ENCODE data around the gene SUPT5H. TPM values are rescaled to one million over a fixed set of nuclear protein-coding genes. Genes with fewer than 3 reads are reported as not detected.
A peak's percentile ranks its signal among the peaks of the same experiment; 100 is the strongest.

The SUPT5H gene
- total RNA-seq, 8 experiments from 2014 or later = 52.4 to 129 (median 76.3) TPM

GRCh38 chr19:39411832-39412099 lies 33.6 kb upstream of the SUPT5H start:
- ATAC-seq (replicated peaks in 6 of 8) = peak; percentile 1 to 46 (median 27)
- 0% methylated on average over 1 to 7 of the region's 7 CpGs; no CpG with 5 or more reads in 3 of the 10 experiments for WGBS, 10 experiments
- H3K27ac ChIP-seq = peak overlapping the region; percentile 36 to 76
- H3K4me3 ChIP-seq = peak overlapping the region; percentile 35 to 93 (median 76)
- in situ Hi-C loops (cut with MboI; ENCODE audit: low pct_unique_long_range_greater_than_20kb in 2 of 9, low sequenced_read_pairs in 9 of 9, unreplicated experiment in 9 of 9) = no loop called here
- peaks cover 12 to 22% of the 10 kb centered on the region in 2 donors for H3K4me1 ChIP-seq (replicated peaks in 1 of 2)

- in situ Hi-C loops (cut with MboI; ENCODE audit: low pct_unique_long_range_greater_than_20kb in 2 of 9, low sequenced_read_pairs in 9 of 9, unreplicated experiment in 9 of 9) = no loop called here
- 0% methylated on average over 1 to 11 of the region's 60 CpGs; no CpG with 5 or more reads in 7 of the 10 experiments for WGBS, 10 experiments
- H3K27ac ChIP-seq = peak within 1 kb of the TSS; percentile 84 to 89
- H3K4me1 ChIP-seq (replicated peaks in 1 of 2) = peaks cover 12 to 22% of the 10 kb centered on the region in 2 donors
- ATAC-seq (replicated peaks in 6 of 8) = peak; percentile 5 to 81 (median 74)
- peak within 1 kb of the TSS; percentile 73 to 93 (median 78) for H3K4me3 ChIP-seq
Observed at GRCh38 chr19:39412100-39412866, 33.1 kb upstream of the SUPT5H start, which contains the start of gene PLEKHG2. Gene PLEKHG2, plus strand, starts transcription at chr19:39412669. Its CDS starts 1,418 bp downstream, at chr19:39414087.

GRCh38 chr19:39412867-39413271 lies 32.5 kb upstream of the SUPT5H start:
- Histone ChIP-seq H3K27ac (peak overlapping the region; percentile 84 to 89), H3K4me1 (replicated peaks in 1 of 2) (peaks cover 12 to 22% of the 10 kb centered on the region in 2 donors), H3K4me3 (peak overlapping the region; percentile 73 to 93 (median 78))
- WGBS, 10 experiments = 0% methylated on average over 2 to 3 of the region's 24 CpGs; no CpG with 5 or more reads in 8 of the 10 experiments
- in situ Hi-C loops (cut with MboI; ENCODE audit: low pct_unique_long_range_greater_than_20kb in 2 of 9, low sequenced_read_pairs in 9 of 9, unreplicated experiment in 9 of 9) = no loop called here
- ATAC-seq (replicated peaks in 6 of 8) = no peak

- Histone ChIP-seq H3K4me1 (replicated peaks in 1 of 2) (peaks cover 12 to 22% of the 10 kb centered on the region in 2 donors), H3K27ac (peak overlapping the region; percentile 84 to 89), H3K4me3 (peak overlapping the region; percentile 73 to 93 (median 78))
- peak in 5 of 8 experiments; percentile 21 to 46 (median 44) for ATAC-seq (replicated peaks in 6 of 8)
- 0% methylated on average over 1 of the region's 54 CpGs; no CpG with 5 or more reads in 9 of the 10 experiments for WGBS, 10 experiments
- in situ Hi-C loops (cut with MboI; ENCODE audit: low pct_unique_long_range_greater_than_20kb in 2 of 9, low sequenced_read_pairs in 9 of 9, unreplicated experiment in 9 of 9) = no loop called here
Observed at GRCh38 chr19:39413272-39413910, 32.0 kb upstream of the SUPT5H start.

- Histone ChIP-seq H3K27ac (peak overlapping the region; percentile 84 to 89), H3K4me1 (replicated peaks in 1 of 2) (peaks cover 12 to 22% of the 10 kb centered on the region in 2 donors), H3K4me3 (peak overlapping the region; percentile 73 to 93 (median 78))
- WGBS, 10 experiments = 0 to 100% (median 58%) methylated on average over 1 to 10 of the region's 18 CpGs; no CpG with 5 or more reads in 2 of the 10 experiments
- in situ Hi-C loops (cut with MboI; ENCODE audit: low pct_unique_long_range_greater_than_20kb in 2 of 9, low sequenced_read_pairs in 9 of 9, unreplicated experiment in 9 of 9) = no loop called here
- ATAC-seq (replicated peaks in 6 of 8) = no peak
Observed at GRCh38 chr19:39413911-39414608, 31.3 kb upstream of the SUPT5H start.

- no peak overlapping the region for H3K4me3 ChIP-seq
- WGBS, 10 experiments = 50 to 100% (median 83%) methylated on average over 2 to 11 of the region's 35 CpGs; no CpG with 5 or more reads in 4 of the 10 experiments
- H3K27ac ChIP-seq = no peak overlapping the region
- H3K4me1 ChIP-seq (replicated peaks in 1 of 2) = peaks cover 12 to 21% of the 10 kb centered on the region in 2 donors
- in situ Hi-C loops (cut with MboI; ENCODE audit: low pct_unique_long_range_greater_than_20kb in 2 of 9, low sequenced_read_pairs in 9 of 9, unreplicated experiment in 9 of 9) = no loop called here
- ATAC-seq (replicated peaks in 6 of 8) = no peak
Observed at GRCh38 chr19:39415111-39416046, 30.0 kb upstream of the SUPT5H start.

GRCh38 chr19:39416152-39417120 lies 28.9 kb upstream of the SUPT5H start:
- Histone ChIP-seq H3K4me3 (no peak overlapping the region), H3K4me1 (replicated peaks in 1 of 2) (peaks cover 10 to 12% of the 10 kb centered on the region in 2 donors), H3K27ac (no peak overlapping the region)
- ATAC-seq (replicated peaks in 6 of 8) = no peak
- 67 to 100% (median 70%) methylated on average over 1 to 3 of the region's 27 CpGs; no CpG with 5 or more reads in 6 of the 10 experiments for WGBS, 10 experiments
- in situ Hi-C loops (cut with MboI; ENCODE audit: low pct_unique_long_range_greater_than_20kb in 2 of 9, low sequenced_read_pairs in 9 of 9, unreplicated experiment in 9 of 9) = no loop called here

- ATAC-seq (replicated peaks in 6 of 8) = no peak
- in situ Hi-C loops (cut with MboI; ENCODE audit: low pct_unique_long_range_greater_than_20kb in 2 of 9, low sequenced_read_pairs in 9 of 9, unreplicated experiment in 9 of 9) = no loop called here
- 89 to 100% (median 92%) methylated on average over 1 to 10 of the region's 30 CpGs; no CpG with 5 or more reads in 5 of the 10 experiments for WGBS, 10 experiments
- Histone ChIP-seq H3K4me1 (replicated peaks in 1 of 2) (peaks cover 8 to 12% of the 10 kb centered on the region in 2 donors), H3K27ac (no peak overlapping the region), H3K4me3 (no peak overlapping the region)
Observed at GRCh38 chr19:39417463-39418181, 27.8 kb upstream of the SUPT5H start.

GRCh38 chr19:39419003-39419402 lies 26.4 kb upstream of the SUPT5H start:
- Histone ChIP-seq H3K4me3 (no peak overlapping the region), H3K27ac (no peak overlapping the region), H3K4me1 (replicated peaks in 1 of 2) (peaks cover 8 to 12% of the 10 kb centered on the region in 2 donors)
- WGBS, 10 experiments = 67 to 100% (median 96%) methylated on average over 1 to 9 of the region's 9 CpGs; no CpG with 5 or more reads in 4 of the 10 experiments
- no peak for ATAC-seq (replicated peaks in 6 of 8)
- in situ Hi-C loops (cut with MboI; ENCODE audit: low pct_unique_long_range_greater_than_20kb in 2 of 9, low sequenced_read_pairs in 9 of 9, unreplicated experiment in 9 of 9) = no loop called here

GRCh38 chr19:39420769-39421168 lies 24.6 kb upstream of the SUPT5H start:
- H3K4me3 ChIP-seq = no peak overlapping the region
- H3K27ac ChIP-seq = no peak overlapping the region
- in situ Hi-C loops (cut with MboI; ENCODE audit: low pct_unique_long_range_greater_than_20kb in 2 of 9, low sequenced_read_pairs in 9 of 9, unreplicated experiment in 9 of 9) = no loop called here
- WGBS, 10 experiments = 92 to 100% methylated on average over 2 of the region's 15 CpGs; no CpG with 5 or more reads in 8 of the 10 experiments
- no peaks in the 10 kb centered on the region for H3K4me1 ChIP-seq (replicated peaks in 1 of 2)
- no peak for ATAC-seq (replicated peaks in 6 of 8)

- peaks cover 6 to 7% of the 10 kb centered on the region in 2 donors for H3K4me1 ChIP-seq (replicated peaks in 1 of 2)
- no peak for ATAC-seq (replicated peaks in 6 of 8)
- H3K4me3 ChIP-seq = no peak overlapping the region
- WGBS, 10 experiments = 95% methylated on average over 4 of the region's 5 CpGs; no CpG with 5 or more reads in 9 of the 10 experiments
- in situ Hi-C loops (cut with MboI; ENCODE audit: low pct_unique_long_range_greater_than_20kb in 2 of 9, low sequenced_read_pairs in 9 of 9, unreplicated experiment in 9 of 9) = no loop called here
- no peak overlapping the region for H3K27ac ChIP-seq
Observed at GRCh38 chr19:39422020-39422419, 23.4 kb upstream of the SUPT5H start.

All from motor neuron (in vitro differentiated cells).